Activated CD4-positive, alpha-beta T cell treated with anti-CD3 and anti-CD28 coated beads, Interleukin-2, amount 50 U/mL, for 1 hour (primary cell): Measurements from ENCODE around the gene CHCHD5.
"Not testable (repeated sequence)": the region's sequence is repeated elsewhere in the genome, so short reads cannot be mapped to it uniquely, and the experiment has no call there.

ENCODE experiments used
- DNase-seq: peaks from one replicate; pipeline ENCODE4 v3.0.0-alpha.2; 2020

The CHCHD5 gene

DNA sequence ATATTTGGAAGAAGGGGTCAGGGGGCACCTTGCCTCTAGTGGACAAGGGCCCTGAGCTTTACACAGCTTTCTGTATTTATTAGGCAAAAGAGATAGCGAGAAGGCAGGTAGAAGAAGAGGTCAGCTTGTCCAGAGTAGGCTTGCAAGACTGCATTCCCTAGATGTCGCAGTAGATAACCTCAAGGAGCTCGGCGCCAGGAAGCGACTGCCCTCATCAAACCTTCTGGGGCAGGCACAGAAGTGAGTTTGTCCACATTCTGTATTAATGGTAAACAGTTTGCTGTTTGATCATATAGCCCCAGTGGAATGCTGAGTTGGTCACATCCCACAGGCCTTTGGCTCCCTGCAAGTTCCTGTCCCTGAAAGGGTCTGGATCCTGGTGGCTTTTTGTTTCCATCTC lies 7.0 kb downstream of the CHCHD5 start:
- DNase-seq, result no peak

DNA sequence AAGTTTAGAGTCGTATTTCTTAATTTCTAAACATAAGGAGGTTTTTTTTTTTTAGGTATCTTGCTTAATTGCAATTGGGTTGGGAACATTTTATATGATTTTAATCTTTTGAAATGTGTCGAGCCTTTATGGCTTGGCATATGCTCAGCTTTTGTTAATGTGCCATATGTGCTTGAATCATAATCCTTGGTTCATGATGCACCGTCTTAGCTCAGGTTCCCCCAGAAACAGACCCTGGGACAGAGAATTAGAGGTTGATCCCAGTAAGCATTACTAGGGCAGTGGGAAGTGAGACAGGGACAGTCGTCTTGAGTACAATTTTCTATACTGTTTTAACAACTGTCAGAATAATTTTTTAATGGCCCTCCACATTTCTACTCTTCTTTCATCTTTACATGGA lies 9.3 kb downstream of the CHCHD5 start:
- DNase-seq, result no peak

DNA sequence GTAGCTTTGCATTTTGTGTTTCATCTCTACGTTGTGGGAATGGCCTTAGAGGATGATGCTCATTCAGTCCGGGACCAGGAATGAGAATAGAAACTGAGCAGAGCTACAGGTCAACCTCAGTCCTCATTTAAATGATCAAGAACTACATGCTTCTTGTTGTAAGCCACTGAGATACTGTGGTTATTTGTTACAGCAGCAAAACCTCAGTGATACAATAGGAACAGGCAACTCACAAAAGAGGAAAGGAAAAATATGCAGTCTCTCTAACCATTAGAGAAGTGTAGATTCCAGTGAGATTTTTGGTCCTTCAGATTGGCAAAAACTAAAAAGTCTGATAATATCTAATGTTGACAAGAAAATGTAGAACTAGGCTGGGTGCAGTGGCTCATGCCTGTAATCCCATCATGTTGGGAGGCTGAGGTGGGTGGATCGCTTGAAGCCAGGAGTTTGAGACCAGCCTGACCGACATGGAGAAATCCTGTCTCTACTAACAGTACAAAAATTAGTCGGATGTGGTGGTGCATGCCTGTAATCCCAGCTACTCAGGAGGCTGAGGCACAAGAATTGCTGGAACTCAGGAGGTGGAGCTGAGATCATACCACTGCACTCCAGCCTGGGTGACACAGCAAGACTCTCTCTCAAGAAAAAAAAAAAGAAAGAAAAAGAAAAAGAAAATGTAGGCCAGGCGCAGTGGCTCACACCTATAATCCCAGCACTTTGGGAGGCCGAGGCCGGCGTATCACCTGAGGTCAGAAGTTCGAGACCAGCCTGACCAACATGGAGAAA lies 13.3 kb downstream of the CHCHD5 start:
- DNase-seq, result no peak

DNA sequence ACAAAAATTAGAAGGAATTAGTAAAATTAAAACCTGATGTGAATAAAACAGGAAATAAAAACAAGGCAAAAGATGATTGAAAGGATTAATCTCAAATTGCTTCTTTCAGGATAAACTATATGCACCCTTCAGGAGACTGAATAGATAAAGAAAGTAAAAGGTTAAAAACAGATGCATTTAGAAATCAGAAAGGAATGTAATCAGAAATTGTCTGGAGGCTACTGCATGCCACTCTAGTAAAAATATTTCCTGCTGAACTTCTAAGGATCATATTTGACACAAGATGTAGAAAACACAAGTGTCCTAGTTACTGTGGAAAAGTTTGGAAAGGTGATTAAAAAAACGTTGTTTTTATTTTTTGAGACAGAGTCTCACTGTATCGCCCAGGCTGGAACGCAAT lies 16.2 kb downstream of the CHCHD5 start:
- no peak for DNase-seq

DNA sequence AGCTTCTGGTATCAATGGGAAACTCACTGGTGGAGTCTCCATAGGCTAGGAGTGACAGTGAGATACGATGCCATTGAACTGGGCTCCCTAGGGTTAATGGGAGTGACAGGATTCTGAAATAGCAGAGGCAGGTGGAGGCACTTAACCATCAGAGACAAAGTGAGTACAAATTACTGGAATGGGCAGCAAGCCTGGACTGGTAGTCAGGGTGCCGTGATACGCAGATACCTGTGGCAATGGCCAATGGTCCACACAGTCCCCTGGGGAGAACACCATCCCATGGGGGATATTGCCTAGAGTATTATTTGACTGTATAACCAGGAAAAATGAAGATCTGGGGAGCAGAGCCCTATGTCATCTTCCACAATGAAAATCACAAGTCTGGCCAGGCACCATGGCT lies 17.3 kb downstream of the CHCHD5 start:
- no peak for DNase-seq

DNA sequence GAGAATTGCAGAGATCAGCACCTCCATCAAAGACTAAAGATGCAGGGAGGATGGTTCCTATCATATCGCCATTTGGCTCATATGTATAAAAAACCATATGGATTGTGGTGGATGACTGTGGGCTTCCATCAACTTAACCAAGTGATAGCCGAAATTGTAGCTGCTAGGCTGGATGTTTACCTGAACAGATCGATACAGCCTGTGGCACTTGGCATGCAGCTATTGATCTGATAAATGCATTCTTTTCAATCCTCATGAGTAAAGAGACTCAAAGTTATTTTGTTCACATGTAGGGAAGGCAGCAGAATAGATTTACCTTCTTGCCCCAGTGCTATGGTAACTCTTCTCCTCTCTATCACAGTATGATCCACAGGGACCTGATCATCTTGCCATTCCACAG lies 18.5 kb downstream of the CHCHD5 start:
- no peak for DNase-seq

DNA sequence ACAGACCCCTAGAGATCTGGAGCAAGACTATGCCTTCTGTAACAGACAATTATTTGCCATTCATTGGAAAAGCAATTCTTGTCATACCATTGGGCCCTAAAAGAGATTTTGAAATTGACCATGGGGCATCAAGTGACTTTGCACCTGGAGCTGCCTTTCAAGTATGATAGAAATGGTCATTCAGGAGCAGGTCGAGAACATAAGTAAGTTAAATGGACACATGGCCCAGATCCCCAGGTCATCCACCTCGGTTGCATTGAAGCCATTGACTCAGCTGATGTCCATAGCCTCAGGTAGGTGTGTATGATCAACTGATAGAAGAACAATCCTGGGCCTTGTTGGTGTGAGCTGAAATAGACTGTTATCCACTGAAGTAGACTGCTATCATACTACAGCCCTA lies 19.3 kb downstream of the CHCHD5 start:
- DNase-seq, result no peak

DNA sequence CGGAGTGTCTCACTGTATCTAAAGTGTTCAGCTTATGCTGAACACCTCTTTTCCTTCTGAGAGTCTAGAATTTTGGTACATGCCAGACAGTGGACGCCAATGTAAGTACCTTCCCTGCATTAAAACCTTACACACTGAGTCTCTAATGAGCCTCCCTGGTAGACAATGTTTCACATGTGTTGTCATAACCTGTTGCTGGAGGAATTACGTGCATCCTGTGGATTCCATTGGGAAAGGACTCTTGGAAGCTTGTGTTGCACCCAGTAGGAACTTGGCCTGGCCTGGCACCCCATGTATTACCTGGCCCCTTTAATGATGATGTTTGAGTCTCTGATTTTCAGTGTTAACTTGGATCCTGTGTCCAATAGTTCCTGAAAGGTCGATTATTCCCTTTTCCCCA lies 20.5 kb downstream of the CHCHD5 start:
- no peak for DNase-seq

DNA sequence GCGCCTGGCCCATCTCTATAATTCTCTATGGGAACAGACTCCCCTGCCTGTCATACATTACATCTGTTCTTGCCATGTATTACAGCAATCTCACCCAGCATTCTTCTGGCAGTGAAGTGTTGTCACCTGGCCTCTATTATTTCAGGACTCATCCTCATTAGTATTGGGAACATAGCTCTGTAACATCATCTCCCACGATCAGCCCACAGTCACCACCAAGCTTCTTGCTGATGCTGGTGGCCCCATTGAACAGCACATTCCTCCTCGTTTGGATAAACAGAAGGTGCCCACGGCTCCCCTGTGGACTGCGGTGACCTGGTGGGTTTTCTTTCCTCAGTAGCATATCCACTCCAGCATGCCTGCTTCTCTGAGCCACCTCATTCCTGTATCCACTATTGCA lies 21.5 kb downstream of the CHCHD5 start:
- no peak for DNase-seq

DNA sequence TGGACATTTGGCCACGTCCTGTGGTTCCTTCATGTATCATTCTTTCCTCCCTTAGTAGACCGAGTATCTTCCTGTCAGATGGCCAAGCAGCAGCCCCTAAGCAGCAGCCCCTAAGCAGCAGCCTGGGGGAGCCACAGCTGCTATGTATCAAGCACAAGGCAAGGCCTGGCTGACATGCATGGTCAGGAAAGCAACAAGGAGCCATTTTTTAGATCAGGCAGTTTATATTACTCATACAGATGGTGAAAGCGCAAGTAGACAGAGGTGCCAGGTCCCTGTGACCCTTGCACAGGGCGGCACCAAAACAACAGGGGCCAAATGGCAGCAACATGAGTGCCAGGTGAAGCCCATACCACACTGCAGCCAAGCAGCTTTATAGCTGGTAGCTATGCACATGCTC lies 22.1 kb downstream of the CHCHD5 start:
- DNase-seq, result no peak

DNA sequence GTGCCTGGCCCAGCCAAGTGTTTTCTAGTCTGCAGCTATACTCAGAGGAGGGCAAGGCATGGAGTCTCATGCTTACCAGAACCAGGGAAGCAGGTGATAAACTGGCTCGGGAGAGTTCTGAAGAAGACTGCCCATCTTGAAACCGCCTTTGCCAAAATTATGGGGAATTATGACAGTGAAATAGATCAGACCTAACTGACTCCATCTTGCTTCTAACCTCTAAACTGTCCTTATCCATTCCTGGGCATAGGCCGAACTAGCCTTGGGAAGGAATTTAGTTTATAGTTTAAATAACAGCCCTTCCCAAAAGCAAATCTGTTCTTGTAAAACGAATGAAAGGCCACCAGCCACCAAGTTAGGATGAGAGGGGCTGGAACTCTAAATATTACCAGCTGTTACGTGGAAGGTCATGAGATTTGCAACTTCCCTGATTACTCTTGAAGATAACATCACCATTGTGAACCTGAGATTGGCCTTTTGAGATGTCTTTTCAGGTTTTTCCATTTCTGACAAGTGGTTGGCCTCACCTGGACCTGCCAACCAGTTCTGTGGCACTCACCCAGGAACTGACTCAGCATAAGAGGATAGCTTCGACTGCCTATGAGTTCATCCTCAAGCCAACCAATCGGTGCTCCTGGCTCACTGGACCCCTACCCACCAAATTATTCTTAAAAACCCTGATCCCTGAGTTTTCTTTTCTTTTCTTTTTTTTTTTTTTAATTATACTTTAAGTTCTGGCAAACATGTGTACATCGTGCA lies 23.4 kb downstream of the CHCHD5 start:
- no peak for DNase-seq

DNA sequence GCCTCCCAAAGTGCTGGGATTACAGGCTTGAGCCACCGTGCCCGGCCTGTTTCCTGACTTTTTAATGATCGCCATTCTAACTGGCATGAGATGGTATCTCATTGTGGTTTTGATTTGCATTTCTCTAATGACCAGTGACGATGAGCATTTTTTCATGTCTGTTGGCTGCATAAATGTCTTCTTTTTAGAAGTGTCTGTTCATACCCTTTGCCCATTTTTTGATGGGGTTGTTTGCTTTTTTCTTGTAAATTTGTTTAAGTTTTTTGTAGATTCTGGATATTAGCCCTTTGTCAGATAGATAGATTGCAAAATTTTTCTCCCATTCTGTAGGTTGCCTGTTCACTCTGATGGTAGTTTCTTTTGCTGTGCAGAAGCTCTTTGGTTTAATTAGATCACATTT lies 24.9 kb downstream of the CHCHD5 start:
- not testable (repeated sequence) for DNase-seq

DNA sequence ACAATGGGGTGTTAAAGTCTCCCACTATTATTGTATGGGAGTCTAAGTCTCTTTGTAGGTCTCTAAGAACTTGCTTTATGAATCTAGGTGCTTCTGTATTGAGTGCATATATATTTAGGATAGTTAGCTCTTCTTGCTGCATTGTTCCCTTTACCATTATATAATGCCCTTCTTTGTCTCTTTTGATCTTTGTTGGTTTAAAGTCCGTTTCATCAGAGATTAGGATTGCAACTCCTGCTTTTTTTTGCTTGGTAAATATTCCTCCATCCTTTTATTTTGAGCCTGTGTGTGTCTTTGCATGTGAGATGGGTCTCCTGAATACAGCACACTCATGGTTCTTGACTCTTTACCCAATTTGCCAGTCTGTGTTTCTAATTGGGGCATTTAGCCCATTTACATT lies 27.9 kb downstream of the CHCHD5 start:
- not testable (repeated sequence) for DNase-seq

DNA sequence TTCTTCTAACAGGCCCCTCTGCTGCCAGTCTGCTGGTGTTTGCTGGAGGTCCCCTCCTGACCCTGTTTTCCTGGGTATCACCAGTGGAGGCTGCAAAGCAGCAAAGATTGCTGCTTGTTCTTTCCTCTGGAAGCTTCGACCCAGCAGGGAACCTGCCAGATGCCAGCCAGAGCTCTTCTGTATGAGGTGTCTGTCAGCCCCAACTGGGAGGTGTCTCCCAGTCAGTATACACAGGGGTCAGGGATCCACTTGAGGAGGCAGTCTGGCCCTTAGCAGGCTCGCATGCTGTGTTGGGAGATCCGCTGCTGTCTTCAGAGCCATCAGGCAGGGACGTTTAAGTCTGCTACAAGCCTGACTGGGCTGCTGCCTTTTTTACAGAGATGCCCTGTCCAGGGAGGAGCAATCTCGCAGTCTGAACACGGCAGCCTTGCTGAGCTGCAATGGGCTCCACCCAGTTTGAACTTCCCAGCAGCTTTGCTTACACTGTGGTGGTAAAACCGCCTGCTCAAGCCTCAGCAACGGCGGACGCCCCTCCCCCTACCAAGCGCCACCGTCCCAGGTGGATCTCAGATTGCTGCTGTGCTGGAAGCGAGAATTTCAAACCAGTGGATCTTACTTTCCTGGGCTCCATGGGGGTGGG lies 29.9 kb downstream of the CHCHD5 start:
- DNase-seq, result no peak

DNA sequence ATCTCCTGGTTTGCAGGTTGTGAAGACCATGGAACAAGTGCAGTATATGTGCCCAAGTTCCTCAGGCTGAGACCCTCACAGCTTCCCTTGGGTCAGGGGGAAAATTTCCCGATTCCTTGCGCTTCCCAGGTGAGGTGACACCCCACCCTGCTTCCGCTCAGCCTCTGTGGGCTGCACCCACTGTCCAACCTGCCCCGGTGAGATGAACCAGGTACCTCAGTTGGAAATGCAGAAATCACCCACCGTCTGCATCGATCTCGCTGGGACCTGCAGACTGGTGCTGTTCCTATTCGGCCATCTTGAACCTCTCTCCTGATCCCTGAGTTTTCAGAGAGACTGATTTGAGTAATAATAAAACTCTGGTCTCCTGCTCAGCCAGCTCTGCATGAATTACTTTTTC lies 30.6 kb downstream of the CHCHD5 start:
- DNase-seq, result no peak

DNA sequence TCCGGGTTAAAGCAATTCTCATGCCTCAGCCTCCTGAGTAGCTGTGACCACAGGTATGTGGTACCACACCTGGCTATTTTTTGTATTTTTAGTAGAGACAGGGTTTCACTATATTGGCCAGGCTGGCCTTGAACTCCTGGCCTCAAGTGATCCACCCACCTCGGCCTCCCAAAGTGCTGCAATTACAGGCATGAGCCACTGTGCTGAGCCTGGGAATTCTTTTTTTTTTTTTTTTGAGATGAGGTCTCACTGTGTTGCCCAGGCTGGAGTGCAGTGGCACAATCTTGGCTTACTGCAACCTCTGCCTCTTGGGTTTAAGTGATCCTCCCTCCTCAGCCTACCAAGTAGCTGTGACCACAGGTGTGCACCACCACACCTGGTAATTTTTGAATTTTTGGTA lies 31.4 kb downstream of the CHCHD5 start:
- not testable (repeated sequence) for DNase-seq

DNA sequence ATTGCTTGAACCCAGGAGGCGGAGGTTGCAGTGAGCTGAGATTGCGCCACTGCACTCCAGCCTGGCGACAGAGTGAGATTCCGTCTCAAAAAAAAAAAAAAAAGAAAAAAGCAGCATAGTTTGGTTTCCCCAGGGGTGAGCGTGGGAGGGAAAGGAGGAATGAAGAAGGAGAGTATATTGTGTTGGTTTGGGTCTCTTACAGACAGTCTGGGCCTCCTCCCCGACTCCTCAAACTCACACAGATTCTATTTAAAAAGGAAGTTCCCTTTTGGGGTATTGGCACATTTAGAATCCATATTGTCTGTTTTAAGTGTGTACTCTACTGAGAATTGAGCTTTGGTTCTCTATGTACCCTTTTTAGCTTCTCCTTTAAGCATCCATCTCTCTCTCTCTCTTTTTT lies 34.0 kb downstream of the CHCHD5 start:
- no peak for DNase-seq

DNA sequence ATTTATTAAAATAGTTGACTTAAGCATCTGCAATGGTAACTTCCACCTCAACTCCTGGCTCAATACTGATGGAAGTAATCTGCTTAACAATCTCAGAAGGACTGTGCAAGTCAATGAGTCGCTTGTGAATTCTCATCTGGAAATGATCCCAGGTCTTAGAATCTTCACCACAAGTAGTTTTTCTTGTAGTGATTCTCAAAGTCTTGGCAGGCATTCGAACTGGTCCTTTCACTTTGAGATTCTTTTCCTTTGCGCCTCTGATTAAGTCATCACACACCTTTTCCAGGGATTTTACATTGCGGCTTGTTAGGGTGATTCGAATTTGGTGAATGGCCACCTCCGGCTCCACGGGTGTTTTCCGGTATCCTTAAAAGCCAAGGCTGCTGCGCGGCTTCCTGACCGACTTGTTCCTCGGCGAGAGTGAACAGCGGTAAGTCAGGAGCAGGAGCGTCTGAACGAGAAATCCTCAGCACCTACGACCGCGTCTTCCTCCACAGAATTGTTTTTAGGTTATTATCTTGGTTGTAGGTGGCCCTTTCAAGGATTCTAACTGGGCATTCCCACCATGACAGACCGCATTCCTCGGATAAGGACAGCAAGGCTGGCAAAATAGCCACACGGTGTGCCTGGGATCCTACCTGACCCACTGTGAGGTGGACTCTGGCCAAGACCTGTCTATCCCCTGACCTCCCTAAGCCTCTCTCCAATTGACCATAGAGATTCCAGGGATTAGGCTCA lies 37.5 kb downstream of the CHCHD5 start:
- no peak for DNase-seq

DNA sequence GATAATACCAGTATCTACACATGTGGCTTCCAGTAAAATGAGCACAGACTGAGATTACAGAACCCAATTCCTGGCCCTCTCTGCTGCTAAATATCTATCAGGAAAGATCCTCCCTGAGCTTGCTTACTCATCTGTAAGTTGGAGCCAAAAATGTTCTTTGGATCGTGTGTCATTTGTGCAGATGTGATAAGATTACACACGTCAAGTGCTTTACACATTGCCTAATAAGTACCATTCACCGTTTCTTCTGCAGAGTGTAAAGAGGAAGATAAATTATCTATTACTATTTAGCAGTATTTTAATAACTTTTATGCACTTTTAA lies 38.1 kb downstream of the CHCHD5 start:
- no peak for DNase-seq

DNA sequence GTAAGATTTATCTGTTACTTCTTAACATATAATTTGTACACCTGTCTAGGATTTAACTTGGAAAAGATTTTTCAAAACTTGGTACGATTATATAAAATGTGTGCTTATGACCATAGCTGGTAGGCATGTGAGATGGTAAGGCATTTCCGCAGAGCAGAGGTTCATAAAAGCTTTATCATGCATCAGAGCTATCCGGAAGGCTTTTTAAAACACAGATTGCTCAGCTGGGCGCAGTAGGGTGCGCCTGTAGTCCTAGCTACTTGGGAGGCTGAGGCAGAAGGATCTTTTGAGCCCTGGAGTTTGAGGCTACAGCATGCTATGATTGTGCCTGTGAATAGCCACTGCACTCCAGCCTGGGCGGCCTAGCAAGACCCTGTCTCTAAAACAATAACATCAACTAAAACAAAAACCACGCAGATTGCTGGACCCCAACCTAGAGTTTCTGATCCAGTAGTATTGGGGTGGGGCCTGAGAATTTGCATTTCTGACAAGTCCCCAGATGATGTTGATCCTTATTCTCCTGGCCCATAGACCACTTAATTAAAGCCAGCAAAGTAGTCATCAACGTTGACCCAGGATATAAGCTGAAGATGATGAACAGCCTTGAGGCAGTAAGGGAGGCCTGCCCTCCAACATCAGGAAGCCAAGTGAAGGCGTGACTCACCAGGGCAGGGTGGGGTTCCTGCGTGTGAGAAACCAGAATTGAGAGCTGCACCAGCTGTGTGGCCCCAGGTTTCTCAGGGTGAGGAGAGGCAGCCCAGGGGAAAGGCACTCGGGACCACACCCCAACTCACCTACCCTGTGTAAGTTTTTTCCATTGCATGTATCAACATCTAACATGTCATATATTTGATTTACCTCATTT lies 39.7 kb downstream of the CHCHD5 start:
- DNase-seq, result peak; percentile 72

DNA sequence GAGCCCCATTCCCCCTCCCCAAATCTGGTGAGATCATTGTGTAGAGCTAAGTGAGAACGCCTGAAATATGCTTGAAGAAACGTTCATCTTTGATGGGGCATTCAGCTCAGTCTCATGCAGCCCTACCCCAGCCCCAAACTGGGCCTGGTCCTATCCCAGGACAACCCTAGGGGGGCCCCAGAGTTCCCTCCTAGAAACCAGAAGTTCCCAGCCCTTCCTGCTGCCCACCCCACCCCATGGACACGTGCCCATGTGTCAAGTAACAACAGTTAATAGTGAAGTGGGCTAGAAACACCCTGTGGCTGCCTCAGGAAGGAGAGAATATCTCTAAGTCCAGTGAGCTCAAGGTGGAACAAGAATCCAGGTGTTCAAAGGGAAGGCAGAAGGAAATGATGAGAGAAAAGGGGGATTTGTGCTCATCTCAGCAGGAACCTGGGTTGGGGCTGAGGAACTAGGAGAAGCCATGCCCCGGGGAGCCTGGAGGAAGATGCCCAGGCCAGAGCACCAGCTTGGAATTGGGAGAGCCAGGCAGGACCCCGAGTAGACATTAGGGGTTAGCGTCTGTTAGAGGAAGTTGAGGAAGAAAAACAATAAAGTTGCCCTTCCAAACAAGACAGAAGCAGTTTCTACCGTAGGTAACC lies 41.2 kb downstream of the CHCHD5 start:
- DNase-seq, result no peak

DNA sequence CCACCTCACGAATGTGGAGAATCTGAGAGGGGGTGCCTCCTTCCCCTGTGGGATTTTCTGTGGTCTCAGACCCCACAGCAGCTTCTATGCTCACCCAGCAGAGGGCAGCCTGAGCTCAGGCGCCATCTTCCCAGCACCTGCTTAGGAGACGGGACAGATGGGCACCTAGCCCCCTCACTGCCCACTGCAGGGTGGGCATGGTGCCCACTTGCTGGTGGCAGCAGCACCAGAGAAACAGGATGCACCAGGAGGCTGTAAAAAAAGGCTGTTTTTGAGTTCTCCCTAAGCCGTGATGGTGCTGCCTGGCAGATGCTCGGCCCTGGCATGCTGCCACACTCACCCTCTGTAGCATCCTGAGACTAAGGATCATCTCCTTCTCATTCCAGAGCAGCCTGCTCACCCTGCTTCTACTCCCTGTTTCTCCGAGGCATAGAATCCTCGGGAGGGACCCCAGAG lies 42.2 kb downstream of the CHCHD5 start:
- peak; percentile 57 for DNase-seq
